Erythroblast (primary cell): ENCODE data around the gene RBBP6.

Source experiments
- GATA1 ChIP-seq: IDR thresholded peaks from 2 replicates; pipeline ENCODE4 v1.6.1; 2011; ENCODE audit warnings: low read depth, mild to moderate bottlenecking, control low read depth, low read length, moderate library complexity
- POLR2A ChIP-seq: IDR thresholded peaks from 2 replicates; pipeline ENCODE4 v1.6.1; 2011; ENCODE audit warnings: mild to moderate bottlenecking, low read length

- TF ChIP-seq POLR2A (no peak), GATA1 (no peak)
Observed at GRCh38 chr16:24577167-24577566, 37.8 kb downstream of the RBBP6 start.
